Mesothelial cell of epicardium (in vitro differentiated cells): ENCODE results near the gene DAPK3. TPM values are rescaled to one million over a fixed set of nuclear protein-coding genes. Genes with fewer than 3 reads are reported as not detected.
A peak's percentile ranks its signal among the peaks of the same experiment; 100 is the strongest.

Experiments
- DNase-seq, 2 experiments: peaks; one replicate each; pipeline ENCODE4 v3.0.0; 2021; ENCODE audit warnings: low spot score in 2 of 2; ENCODE audit not compliant: unreplicated experiment in 2 of 2
- H3K27ac Mint-ChIP-seq: 2 replicates; pipeline ENCODE4 v1.8.0; 2021; ENCODE audit warnings: mixed read lengths
- H3K27me3 Mint-ChIP-seq: 2 replicates; pipeline ENCODE4 v1.8.0; 2021; ENCODE audit warnings: low read depth, mixed read lengths
- H3K36me3 Mint-ChIP-seq: 2 replicates; pipeline ENCODE4 v1.8.0; 2021; ENCODE audit warnings: mixed read lengths
- H3K4me1 Mint-ChIP-seq: 2 replicates; pipeline ENCODE4 v1.8.0; 2021; ENCODE audit warnings: mixed read lengths
- H3K4me3 Mint-ChIP-seq: 2 replicates; pipeline ENCODE4 v1.8.0; 2021; ENCODE audit warnings: mild to moderate bottlenecking, moderate library complexity, mixed read lengths
- H3K9me3 Mint-ChIP-seq: 2 replicates; pipeline ENCODE4 v1.8.0; 2021; ENCODE audit warnings: mixed read lengths
- CTCF ChIP-seq: fragments of 200-600 bp; sonication (generic); IDR thresholded peaks from one replicate; pipeline ENCODE4 v1.5.0; 2021; ENCODE audit warnings: antibody characterized with exemption; ENCODE audit not compliant: unreplicated experiment
- total RNA-seq: library from RNA; stranded (reverse); gene quantifications from 3 replicates; pipeline ENCODE4 v1.2.1, GENCODE V29; 2021

DAPK3 gene
- total RNA-seq, 1 donor from 2014 or later = 135 TPM

- no peak for TF ChIP-seq CTCF
- no peaks in the 10 kb centered on the region for H3K27me3 Mint-ChIP-seq
- H3K27ac Mint-ChIP-seq = no peak overlapping the region
- no peak overlapping the region for H3K4me3 Mint-ChIP-seq
- H3K4me1 Mint-ChIP-seq = peaks cover 24% of the 10 kb centered on the region
- no peak for DNase-seq
- no peaks in the 10 kb centered on the region for H3K9me3 Mint-ChIP-seq
- peaks cover 40% of the 10 kb centered on the region for H3K36me3 Mint-ChIP-seq
Observed at GRCh38 chr19:3980353-3981251, 9.7 kb upstream of the DAPK3 start.

- H3K4me1 Mint-ChIP-seq = peaks cover 24% of the 10 kb centered on the region
- no peak for DNase-seq
- H3K4me3 Mint-ChIP-seq = no peak overlapping the region
- H3K27ac Mint-ChIP-seq = peak overlapping the region; percentile 34
- no peaks in the 10 kb centered on the region for H3K27me3 Mint-ChIP-seq
- TF ChIP-seq CTCF = no peak
- H3K9me3 Mint-ChIP-seq = no peaks in the 10 kb centered on the region
- peaks cover 41% of the 10 kb centered on the region for H3K36me3 Mint-ChIP-seq
Observed at GRCh38 chr19:3979674-3980352, 8.9 kb upstream of the DAPK3 start.

- Mint-ChIP-seq H3K4me3 (no peak overlapping the region), H3K27me3 (no peaks in the 10 kb centered on the region), H3K36me3 (peaks cover 40% of the 10 kb centered on the region), H3K9me3 (no peaks in the 10 kb centered on the region), H3K27ac (peak overlapping the region; percentile 34), H3K4me1 (peaks cover 21% of the 10 kb centered on the region)
- no peak for TF ChIP-seq CTCF
- DNase-seq = no peak
Observed at GRCh38 chr19:3979289-3979673, 8.4 kb upstream of the DAPK3 start.

GRCh38 chr19:3978145-3978544, 7.2 kb upstream of the DAPK3 start:
- TF ChIP-seq CTCF = no peak
- Mint-ChIP-seq H3K27ac (peak overlapping the region; percentile 36), H3K4me3 (no peak overlapping the region), H3K27me3 (no peaks in the 10 kb centered on the region), H3K36me3 (peaks cover 30% of the 10 kb centered on the region), H3K4me1 (peaks cover 9% of the 10 kb centered on the region), H3K9me3 (no peaks in the 10 kb centered on the region)
- no peak for DNase-seq

GRCh38 chr19:3977242-3978143, 6.6 kb upstream of the DAPK3 start:
- H3K9me3 Mint-ChIP-seq = no peaks in the 10 kb centered on the region

More at GRCh38 chr19:3977242-3978143, 6.6 kb upstream of the DAPK3 start:
- no peak overlapping the region for H3K27ac Mint-ChIP-seq
- peaks cover 3% of the 10 kb centered on the region for H3K4me1 Mint-ChIP-seq
- no peaks in the 10 kb centered on the region for H3K27me3 Mint-ChIP-seq
- H3K4me3 Mint-ChIP-seq = no peak overlapping the region
- peaks cover 23% of the 10 kb centered on the region for H3K36me3 Mint-ChIP-seq
- DNase-seq = no peak
- TF ChIP-seq CTCF = peak; percentile 23
